ENCODE results near the gene TRPM3.

DNA sequence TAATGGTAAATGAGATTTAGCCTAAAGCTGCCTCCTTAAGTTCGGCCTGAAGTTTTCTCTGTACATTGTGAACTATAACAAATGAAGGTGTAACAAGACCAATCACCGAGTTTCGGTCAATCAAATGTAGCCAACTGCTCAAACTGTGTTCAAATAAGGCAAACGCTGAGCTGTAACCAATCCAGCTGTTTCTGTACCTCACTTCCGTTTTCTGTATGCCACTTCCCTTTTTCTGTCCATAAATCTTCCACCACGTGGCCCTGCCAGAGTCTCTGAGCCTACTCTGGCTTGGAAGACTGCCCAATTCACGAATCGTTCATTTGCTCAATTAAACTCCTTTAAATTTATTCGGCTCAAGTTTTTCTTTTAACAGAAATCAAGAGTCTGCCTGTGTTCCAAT is 513.5 kb downstream of the TRPM3 start:
- TF ChIP-seq, protein P1, sequence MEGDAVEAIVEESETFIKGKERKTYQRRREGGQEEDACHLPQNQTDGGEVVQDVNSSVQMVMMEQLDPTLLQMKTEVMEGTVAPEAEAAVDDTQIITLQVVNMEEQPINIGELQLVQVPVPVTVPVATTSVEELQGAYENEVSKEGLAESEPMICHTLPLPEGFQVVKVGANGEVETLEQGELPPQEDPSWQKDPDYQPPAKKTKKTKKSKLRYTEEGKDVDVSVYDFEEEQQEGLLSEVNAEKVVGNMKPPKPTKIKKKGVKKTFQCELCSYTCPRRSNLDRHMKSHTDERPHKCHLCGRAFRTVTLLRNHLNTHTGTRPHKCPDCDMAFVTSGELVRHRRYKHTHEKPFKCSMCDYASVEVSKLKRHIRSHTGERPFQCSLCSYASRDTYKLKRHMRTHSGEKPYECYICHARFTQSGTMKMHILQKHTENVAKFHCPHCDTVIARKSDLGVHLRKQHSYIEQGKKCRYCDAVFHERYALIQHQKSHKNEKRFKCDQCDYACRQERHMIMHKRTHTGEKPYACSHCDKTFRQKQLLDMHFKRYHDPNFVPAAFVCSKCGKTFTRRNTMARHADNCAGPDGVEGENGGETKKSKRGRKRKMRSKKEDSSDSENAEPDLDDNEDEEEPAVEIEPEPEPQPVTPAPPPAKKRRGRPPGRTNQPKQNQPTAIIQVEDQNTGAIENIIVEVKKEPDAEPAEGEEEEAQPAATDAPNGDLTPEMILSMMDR (IDR thresholded peaks at IDR 0.05; ENCODE audit: low read depth, low read length), result no peak
- TF ChIP-seq EZH2phosphoT487 (IDR thresholded peaks at IDR 0.05; ENCODE audit: low read depth), result no peak

Measured in OCI-LY3 (cell line).